Pancreas (tissue), 10 donors: ENCODE measurements around the gene SLC44A2. TPM values are rescaled to one million over a fixed set of nuclear protein-coding genes. Genes with fewer than 3 reads are reported as not detected.

Experiments
- ATAC-seq, 4 donors: fragments of 200-7000 bp; cut with Tn5 transposase; one replicate each; pipeline versions ENCODE4 v1.8.0 to v1.9.1; 2020; ENCODE audit warnings: mild to moderate bottlenecking in 4 of 4, moderate library complexity in 4 of 4
- DNase-seq, 6 donors: peaks; one replicate each; pipeline ENCODE4 v3.0.0-alpha.2; 2020
- FAIRE-seq: peaks from 2 replicates; lab custom pipeline; 2012; peaks lifted over from hg19 to GRCh38; lab: Jason Lieb, UNC
- H3K27ac ChIP-seq, 4 donors: fragments of 200-600 bp; sonication (generic); 1 replicate in 3 of 4; 2 replicates in 1 of 4; pipeline versions ENCODE4 v1.5.0 to v1.8.0; 2020
- H3K27me3 ChIP-seq, 4 donors: fragments of 200-600 bp; one replicate each; pipeline ENCODE4 v1.8.0; 2021
- H3K36me3 ChIP-seq, 3 donors: fragments of 200-600 bp; sonication (generic) in 1 of 3; one replicate each; pipeline versions ENCODE4 v1.5.0 to v1.8.0; 2020 to 2021
- H3K4me1 ChIP-seq, 3 donors: fragments of 200-600 bp; one replicate each; pipeline ENCODE4 v1.8.0; 2021
- H3K4me3 ChIP-seq, 4 donors: fragments of 200-600 bp; sonication (generic) in 2 of 4; one replicate each; pipeline versions ENCODE4 v1.5.0 to v1.8.0; 2020 to 2021
- H3K9me3 ChIP-seq, 4 donors: fragments of 200-600 bp; one replicate each; pipeline ENCODE4 v1.8.0; 2021
- CTCF ChIP-seq, 4 donors: fragments of 200-600 bp; sonication (generic) in 3 of 4; IDR thresholded peaks; one replicate each; pipeline versions ENCODE4 v1.5.0 to v1.8.0; 2021; ENCODE audit warnings: antibody characterized with exemption in 4 of 4
- WGBS, 2 donors: extraction: QIAGEN DNeasy Blood & Tissue Kit; methylation state at CpG; one replicate each; pipeline ENCODE4 v1.1.7; 2013; 5-methylcytosine and 5-hydroxymethylcytosine counted together
- intact Hi-C, 3 donors: fragments of 100-400 bp; cut with DNase I; formaldehyde crosslinking; loops; one replicate each; pipeline versions ENCODE4 v1.11.1 to v1.14.2; 2022
- polyA plus RNA-seq, 2 donors: library from polyadenylated mRNA; stranded (reverse); fragments of 200-250 nt; gene quantifications; one replicate each; pipeline ENCODE4 v1.2.3, GENCODE V29; 2013
- total RNA-seq, 6 donors: library from RNA; stranded (reverse); fragmentation: NEBNext Ultra II Directional in 4 of 6; extraction: Animal tissue kit (Norgen Biotek cat#: 25700) in 4 of 6; gene quantifications; one replicate each; pipeline versions ENCODE4 v1.2.1 to v1.2.4, GENCODE V29; 2021 to 2023
- donor health status: healthy with polysubstance abuse.
- donor health status: DM: no; HTN: no; CAD: no; lungs with moderate emphysema.
- donor health status: DM: no; HTN: no; CAD: no.
- donor health status: control.
- donor health status: control.
- donor health status: Bipolar disorder and iron deficiency.
- donor health status: DM: yes; HTN: yes; CAD: no.
- donor health status: DM: no; HTN: no; CAD: no.
- donor health status: DM: no; HTN: no; CAD: no.
- donor health status: DM: yes; HTN: yes; CAD: no.

Gene SLC44A2
- total and polyA plus RNA-seq, 8 donors: 32.7 to 69.0 (median 48.4) TPM

GRCh38 chr19:10688545-10689280, 63.4 kb downstream of the SLC44A2 start:
- peaks cover 5 to 67% (median 21%) of the 10 kb centered on the region in 3 donors for H3K36me3 ChIP-seq
- no peak overlapping the region for H3K4me3 ChIP-seq
- H3K27ac ChIP-seq: no peak overlapping the region
- H3K4me1 ChIP-seq: no peaks in the 10 kb centered on the region
- no peaks in the 10 kb centered on the region for H3K27me3 ChIP-seq
- DNase-seq (peak in 1 of 6 donors; percentile 60), ATAC-seq (no peak), FAIRE-seq (no peak)
- H3K9me3 ChIP-seq: no peaks in the 10 kb centered on the region
- WGBS, 2 donors: 94 to 95% methylated on average over 27 of the region's 27 CpGs
- TF ChIP-seq CTCF (IDR thresholded peaks at IDR 0.05): no peak
- intact Hi-C loops: no loop called here

GRCh38 chr19:10690341-10690781, 65.0 kb downstream of the SLC44A2 start:
- no peaks in the 10 kb centered on the region for H3K9me3 ChIP-seq
- H3K27ac ChIP-seq: no peak overlapping the region
- DNase-seq: no peak
- TF ChIP-seq CTCF (IDR thresholded peaks at IDR 0.05): no peak
- no peak for ATAC-seq
- H3K4me3 ChIP-seq: no peak overlapping the region
- intact Hi-C loops: no loop called here
- H3K36me3 ChIP-seq: peaks cover 5 to 51% (median 15%) of the 10 kb centered on the region in 3 donors
- WGBS, 2 donors: 62% methylated on average over 7 of the region's 7 CpGs
- peaks cover 0 to 1% (median 0%) of the 10 kb centered on the region in 3 donors for H3K4me1 ChIP-seq
- FAIRE-seq: no peak
- no peaks in the 10 kb centered on the region for H3K27me3 ChIP-seq

GRCh38 chr19:10691178-10691881, 66.0 kb downstream of the SLC44A2 start:
- no peak for DNase-seq
- intact Hi-C loops: no loop called here
- H3K9me3 ChIP-seq: no peaks in the 10 kb centered on the region
- H3K4me3 ChIP-seq: no peak overlapping the region
- no peak for FAIRE-seq
- peaks cover 5 to 51% (median 15%) of the 10 kb centered on the region in 3 donors for H3K36me3 ChIP-seq
- no peaks in the 10 kb centered on the region for H3K27me3 ChIP-seq
- peaks cover 0 to 3% (median 0%) of the 10 kb centered on the region in 3 donors for H3K4me1 ChIP-seq
- no peak overlapping the region for H3K27ac ChIP-seq
- WGBS, 2 donors: 87 to 91% methylated on average over 23 of the region's 23 CpGs
- no peak for ATAC-seq
- no peak for TF ChIP-seq CTCF (IDR thresholded peaks at IDR 0.05)

- intact Hi-C loops: no loop called here
- ATAC-seq (no peak), FAIRE-seq (no peak), DNase-seq (no peak)
- no peak for TF ChIP-seq CTCF (IDR thresholded peaks at IDR 0.05)
- H3K9me3 ChIP-seq: no peaks in the 10 kb centered on the region
- H3K36me3 ChIP-seq: peaks cover 5 to 45% (median 15%) of the 10 kb centered on the region in 3 donors
- H3K27ac ChIP-seq: no peak overlapping the region
- no peak overlapping the region for H3K4me3 ChIP-seq
- H3K4me1 ChIP-seq: peaks cover 0 to 3% (median 0%) of the 10 kb centered on the region in 3 donors
- 86 to 89% methylated on average over 5 of the region's 5 CpGs for WGBS, 2 donors
- no peaks in the 10 kb centered on the region for H3K27me3 ChIP-seq
Measured at GRCh38 chr19:10691883-10692282, 66.5 kb downstream of the SLC44A2 start.
